GM21786 (cell line): Measurements from ENCODE around the gene ASTN2.
A peak's percentile ranks its signal among the peaks of the same experiment; 100 is the strongest.

Source experiments
- ATAC-seq: cut with Tn5 transposase; IDR thresholded peaks from one replicate; pipeline ENCODE4 v1.9.1; 2021; ENCODE audit not compliant: unreplicated experiment

The ASTN2 gene

DNA sequence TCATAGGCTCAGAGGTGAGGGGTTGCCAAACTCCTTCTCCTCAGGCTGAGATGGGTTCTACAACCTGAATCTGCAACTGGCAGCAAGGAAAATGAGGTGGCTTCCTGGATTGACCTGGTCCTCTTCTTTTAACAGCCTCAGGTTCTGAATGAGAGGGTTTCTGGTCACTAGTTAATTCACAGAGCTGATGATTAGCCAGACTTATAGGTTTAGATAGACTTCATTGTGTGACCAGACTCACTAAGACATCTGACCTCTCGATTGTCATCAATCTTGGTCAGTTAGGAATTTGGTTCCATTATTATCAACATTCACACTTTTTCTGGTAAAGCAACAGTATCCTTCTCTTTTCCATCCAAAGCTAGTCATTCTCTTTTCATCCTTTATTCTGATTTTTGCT is 1003.4 kb downstream of the ASTN2 start:
- ATAC-seq = no peak

DNA sequence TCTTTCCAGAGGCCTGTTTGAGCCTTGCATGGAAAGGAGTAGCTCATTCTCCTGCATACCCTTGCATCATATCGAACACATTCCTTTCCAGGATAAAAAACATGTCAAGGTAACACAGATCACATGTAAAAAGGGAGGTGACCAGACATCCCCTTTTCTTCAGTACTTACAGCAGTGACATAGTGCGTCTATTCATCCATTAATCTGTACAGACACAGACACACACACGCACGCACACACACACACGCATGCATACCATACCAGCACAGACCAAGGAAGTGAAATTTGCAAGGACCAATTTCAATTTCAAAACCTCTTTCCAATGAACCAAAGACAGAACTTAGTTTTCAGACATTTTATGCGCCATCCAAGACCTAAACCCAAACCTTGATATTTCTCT is 1005.2 kb downstream of the ASTN2 start:
- ATAC-seq = no peak

DNA sequence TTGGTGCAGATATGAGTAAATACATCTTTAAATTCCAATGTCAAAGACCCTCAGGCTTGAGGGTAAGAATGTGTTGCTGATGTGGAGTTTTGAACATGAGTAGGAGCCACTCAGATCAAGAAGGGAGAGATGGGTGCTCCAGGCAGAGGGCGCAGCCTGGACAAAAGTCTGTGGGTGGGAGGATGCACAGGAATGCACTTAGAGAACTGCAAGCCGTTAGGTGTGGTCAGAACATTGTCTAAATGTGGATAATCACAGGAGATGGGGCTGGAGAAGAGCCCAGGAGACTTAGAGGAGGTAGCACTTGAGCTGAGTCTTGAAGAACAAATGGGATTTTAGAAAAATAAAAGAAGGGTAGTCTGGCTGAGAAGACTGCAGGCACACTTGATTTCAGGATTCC is 1005.7 kb downstream of the ASTN2 start:
- no peak for ATAC-seq

DNA sequence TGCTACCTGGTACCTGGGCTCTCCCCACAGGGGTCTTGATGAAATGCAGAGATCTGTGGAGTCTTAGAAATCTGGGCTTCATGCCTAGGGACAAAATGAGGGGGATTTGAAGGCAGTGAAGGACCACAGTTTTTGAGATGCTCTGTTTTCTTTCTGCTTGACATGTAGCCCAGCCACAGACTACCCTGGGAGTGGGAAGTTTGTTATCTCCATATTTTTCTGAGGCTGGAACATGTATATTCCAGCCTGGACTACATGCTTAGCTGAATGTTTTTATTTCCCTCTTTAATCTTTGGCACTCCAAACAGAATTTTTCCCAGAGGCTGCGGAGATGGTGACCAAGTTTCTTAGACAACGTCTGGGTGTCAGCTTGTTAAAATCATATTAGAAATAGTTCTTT is 1008.4 kb downstream of the ASTN2 start:
- no peak for ATAC-seq

DNA sequence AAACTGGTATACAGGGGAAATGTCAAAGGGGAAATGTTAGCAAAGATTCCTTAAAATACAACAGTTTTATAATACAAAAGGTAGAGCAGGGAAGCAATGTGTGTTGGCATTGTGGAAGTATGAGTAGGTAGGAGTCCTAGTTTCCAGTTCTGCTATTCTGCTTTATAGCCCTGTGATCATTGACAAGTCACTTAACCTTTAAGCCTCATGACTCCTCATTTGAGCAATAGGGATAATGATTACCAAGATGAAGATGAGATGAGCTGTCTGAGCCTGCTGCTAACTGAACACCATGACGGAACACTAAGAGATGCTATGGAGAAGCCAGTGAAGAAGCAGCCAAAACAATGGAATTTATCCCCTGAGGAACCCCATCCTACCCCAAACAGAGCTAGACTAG is 1009.5 kb downstream of the ASTN2 start:
- ATAC-seq = no peak

DNA sequence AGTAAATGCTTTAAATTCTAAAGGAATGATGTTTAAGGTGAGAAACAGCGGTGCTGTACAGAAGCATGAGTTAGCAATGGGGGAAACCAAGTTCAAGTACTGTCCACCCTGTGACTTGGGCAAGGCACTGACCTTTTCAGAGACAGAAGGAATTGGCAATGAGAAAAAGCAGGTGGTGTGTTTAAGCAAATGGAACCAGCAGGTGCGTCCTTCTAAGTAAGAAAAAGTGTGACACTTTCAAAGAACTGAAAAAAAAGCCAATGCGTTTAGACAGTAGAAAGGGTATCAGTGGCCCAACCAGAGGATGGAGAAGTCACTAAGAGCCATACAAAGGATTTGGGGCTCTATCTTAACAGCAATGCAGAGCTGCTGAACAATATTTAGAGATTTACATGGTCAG is 1010.6 kb downstream of the ASTN2 start:
- ATAC-seq = no peak

DNA sequence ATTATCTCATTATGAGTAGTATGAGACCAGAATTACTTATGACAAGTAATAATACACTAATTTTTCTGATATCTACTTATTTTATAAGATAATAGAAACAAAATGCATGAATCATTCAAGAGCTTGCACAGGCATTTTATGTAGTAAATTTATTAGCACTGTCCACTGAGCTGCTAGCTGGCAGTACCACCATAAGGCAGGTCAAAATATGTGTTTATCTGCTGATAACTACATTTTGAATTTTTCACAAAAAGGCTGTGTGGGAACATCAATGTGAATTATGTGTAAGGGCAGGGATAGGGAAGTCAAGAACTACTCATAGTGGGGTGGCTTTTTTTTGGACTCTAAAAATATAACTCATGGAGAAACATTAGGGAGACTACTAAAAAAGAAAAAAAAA is 1011.7 kb downstream of the ASTN2 start:
- ATAC-seq = no peak

DNA sequence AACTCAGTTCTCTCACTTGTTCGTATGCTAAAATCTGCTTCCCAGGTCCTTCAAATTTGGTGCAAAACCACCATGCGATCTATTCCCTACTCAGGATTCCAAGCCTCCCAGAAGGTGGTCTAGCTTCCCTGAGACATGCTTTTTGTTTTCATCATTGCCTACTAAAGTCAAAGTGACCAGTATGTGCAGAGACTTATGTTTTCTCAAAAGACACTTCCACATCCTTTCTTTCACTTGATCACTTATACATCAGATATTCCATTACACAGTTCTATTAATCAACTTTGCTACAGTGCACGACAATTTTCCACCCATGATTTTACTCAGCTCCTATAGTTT is 1019.2 kb downstream of the ASTN2 start:
- ATAC-seq = no peak

DNA sequence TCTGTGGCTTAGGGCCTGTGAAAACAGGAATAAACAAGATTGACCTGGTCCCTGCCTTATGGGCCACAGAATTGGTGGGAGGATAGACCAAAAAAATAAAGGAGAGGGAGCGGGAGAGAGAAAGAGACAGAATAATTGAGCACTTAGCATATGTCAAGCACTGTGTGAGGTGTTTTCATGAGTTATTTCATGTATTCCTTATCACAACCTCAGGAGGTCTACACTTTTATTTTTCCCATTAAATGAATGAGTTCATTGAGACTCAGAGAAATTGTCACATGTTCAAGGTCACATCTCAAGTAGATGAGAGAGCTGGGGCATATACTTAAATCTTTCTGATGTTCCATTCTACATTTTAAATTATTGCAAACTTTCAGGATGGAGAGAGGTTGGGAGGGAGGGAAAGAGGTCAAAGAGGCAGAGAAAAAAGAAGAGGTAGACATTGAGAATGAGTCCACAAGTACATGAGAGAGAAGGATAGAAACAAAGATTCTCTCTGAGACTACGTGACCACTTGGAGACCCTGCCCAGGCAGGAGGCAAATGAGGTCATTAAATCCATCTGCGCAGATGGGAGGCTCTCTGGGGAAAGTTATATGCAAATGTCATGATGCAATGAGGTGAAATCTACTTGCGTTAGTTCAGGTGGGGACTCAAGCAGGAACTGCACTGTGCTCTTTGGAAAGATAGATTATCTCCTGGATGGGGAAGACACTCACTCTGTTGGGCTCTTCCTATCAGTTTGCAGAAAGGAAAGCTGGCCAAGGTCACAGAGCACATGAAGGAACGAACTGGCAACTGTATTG is 1019.8 kb downstream of the ASTN2 start:
- no peak for ATAC-seq

DNA sequence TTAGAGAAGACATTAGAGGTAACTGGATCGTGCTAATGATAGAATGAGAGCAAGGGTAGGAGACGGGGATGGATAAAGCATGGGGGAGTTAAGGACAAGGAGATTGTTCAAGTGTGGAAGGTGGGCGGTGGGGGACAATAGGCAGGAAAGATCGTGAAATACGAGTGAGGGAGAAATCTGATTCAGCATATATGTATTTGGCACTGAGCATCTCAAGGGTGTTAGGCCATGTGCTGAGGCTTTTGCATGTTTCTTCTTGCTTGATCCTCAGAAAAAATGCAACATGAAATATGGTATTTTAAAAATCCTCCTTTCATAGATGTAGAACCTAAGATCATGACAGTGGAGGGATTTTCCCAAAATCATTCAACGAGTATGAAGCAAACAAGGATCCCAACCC is 1020.8 kb downstream of the ASTN2 start:
- no peak for ATAC-seq

DNA sequence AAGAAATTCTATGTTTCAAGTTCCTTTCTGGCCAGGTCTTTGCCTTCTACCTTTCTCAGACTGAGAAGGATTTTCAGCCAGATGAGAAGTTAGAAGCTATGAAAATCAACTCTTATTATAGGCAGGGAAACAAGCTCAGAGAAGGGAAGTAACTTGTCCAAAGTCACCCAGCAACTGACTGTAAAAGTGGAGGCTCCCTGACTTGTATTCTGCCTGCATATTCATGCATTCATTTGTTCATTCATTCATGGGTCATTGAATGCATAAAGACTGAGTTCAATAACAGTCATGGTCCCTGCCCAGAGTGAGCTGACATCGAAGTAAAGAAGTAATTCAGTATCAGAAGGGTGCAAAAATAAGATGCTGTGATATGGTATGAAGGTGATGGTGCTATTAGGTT is 1021.7 kb downstream of the ASTN2 start:
- ATAC-seq = no peak

DNA sequence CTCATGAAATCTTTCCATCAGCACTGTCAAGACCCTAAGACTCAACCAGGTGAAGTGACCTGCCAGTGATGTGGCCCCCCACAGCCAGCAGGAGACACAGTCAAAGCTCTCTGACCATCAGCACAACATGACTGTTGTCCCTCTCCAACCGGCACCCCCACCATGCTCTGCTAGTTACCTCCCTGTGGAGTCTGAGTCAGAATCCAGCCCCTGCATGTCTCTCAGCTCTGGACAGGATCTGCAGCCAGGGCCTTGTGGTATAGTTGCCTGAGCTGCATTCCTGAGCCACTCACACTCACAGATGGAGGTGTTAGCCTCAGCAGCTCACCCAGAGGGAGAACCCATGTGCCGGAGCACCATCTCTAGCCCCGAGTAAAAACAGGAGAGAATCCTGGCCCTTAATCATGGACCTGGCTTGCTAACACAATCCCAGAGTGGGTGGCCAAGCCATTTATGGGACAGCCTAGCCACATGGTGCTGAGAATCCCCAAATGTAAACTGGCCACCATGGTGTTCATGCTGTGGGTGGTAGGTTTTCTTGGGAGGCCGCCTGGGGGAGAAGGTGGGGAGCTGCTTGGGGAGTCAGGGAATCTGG is 1023.5 kb downstream of the ASTN2 start:
- no peak for ATAC-seq

DNA sequence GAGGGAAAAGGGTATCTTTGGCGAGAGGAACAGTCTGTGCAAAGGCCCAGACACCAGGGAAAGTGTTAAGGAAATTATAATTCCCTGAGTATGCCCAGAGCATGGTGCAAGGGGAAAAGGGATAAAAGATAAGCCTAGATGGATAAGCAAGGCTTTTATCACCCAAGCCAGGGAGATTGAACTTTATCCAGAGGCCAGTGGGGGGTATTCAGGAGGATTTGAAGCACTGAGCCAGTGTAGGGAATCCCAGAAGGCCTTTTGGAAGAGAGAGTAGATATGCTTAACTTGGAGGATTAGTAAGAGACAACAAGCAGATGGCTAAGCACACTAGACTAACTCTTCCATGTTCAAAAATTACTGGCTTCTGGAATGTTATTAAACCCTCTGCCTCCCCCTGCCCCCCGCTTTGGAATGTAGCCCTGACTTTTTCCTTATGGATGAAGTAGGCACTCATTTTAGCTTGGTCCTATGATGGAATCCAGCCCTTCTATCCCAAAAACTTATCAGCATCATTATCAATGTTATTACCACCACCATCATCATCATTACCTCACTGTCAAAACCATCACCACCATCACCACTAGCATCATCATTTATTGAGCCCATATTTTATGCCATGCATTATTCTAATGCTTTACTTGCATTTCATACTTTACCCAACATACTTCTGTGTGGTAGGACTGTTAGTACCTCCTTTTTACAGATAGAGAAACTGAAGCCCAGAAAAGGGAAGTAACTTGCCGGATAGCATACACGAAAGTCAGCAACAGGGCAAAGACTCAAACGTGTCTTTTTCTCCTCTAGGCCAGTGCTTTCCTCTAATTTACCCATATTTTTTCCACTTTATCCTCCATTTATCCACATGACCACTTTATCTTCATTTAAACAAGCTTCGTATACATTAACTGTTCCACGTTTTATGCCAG is 1024.3 kb downstream of the ASTN2 start:
- ATAC-seq = peak; percentile 78

DNA sequence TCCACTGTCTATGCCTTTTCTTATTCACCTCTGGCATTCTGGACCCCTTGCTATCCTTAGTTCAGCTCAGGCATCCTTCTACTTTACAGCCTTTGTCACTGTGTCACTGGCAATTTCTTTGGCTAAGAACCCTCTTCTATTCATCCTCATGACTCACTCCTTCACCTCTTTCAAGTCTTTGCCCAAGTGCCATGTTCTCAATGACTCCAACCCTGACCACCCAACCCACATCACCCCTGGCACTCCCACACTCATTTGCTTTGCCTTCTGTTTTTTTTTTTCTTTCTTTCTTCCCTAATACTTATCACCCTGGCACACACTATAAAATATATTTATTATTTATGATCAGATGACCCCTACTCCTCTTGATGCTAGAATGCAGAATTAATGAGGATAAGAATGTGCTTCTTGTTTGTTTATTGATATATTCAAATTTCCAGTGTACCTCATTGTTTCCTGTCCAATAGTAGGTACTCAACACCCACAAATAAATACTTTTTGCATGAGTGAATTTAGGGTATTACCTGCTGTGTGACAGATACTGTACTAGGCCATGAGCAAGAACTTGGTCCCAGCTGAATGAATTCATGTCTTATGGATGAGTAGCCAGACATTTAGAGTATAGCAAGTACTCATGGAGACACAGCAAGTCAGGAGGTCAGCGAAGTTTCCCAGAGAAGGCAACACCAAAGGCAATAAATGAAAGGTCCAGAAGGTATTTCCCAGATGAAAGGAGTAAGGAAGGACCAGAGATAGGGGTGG is 1025.1 kb downstream of the ASTN2 start:
- no peak for ATAC-seq

DNA sequence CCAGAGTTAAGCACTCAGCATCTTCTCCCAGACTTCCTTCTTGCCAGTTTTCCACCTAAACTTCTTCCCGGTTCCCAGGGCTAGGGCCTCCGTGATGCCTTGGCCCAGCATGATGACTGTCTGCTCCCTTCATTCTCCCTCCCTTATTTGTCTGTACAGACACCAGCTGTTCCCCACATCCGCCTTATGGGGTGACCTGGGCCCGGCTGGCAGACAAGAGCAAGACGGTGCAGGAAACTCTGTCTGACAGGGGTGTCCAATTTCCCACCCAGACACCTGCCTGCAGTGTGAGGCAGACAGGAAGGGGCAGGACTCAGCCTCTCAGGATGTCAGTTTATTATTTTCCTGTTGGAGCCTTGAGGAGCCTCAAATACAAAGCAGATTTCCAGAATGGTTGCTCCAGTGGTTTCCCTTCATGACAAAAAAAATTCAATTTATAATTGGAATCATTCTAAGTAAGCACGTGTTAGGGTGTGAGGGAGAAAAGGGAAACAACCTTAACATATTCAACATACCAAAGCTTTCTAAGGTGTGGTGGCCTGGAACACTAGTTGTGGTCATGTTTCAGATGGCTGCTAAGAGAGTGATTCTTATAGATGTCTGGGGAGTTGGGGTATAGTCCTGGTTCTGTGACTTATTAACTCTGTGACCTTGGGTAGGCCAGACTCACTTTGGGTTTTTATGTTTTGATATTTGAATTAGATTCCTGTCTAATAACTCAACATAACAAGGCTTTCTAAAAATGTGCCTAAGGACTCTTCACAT is 1026.7 kb downstream of the ASTN2 start:
- peak; percentile 54 for ATAC-seq

DNA sequence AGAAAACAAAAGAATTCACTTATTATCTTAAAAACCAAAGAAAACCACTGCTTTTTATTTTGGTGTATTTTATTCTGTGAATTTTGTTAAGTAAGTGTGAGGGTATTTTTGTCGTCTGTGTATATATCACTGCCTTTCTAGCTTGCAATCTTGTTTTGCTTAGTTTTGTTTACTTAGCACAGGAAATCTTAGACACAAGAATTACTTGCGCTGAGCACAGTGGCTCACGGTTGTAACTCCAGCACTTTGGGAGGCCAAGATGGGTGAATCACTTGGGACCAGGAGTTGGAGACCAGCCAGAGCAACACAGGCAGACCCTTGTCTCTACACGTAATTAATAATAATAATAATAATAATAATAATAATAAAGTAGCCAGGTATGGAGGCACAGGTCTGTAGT is 1030.9 kb downstream of the ASTN2 start:
- ATAC-seq = no peak

DNA sequence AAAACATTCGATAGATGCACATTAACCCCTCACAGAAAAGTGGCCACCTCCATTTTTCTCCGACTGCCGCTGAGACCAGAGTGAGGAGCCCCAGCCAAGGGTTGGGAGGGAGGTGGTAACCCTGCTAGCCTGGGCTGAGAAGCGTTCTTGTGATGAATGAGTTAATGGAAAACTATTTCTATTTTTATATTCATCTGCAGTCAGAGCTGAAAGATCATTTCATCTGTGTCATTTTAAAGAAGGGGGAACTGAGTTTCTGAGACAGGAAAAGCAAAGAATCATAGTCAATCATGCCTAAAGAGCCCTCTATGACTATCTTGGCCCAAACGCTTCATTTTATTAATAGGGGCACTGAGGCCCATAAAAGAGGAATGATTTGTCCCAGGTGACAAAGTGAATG is 1031.7 kb downstream of the ASTN2 start:
- no peak for ATAC-seq

DNA sequence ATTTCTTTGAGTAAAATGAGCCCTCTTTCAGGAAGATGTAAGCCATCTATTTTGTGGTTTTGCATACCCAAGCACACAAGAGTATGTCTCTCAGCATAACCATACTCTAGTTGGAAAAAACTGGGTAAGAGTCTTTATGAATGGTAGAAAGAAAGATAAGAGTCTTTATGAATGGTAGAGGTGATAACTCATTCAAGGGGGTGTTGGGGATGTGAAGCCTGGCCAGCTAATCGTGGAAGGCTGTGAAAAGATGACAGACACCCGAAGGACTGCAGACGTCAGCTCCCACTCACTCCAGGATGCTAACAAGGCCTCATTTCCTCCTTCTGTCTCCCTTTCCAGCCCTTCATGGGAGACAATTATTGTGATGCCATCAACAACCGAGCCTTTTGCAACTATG is 1032.8 kb downstream of the ASTN2 start:
- ATAC-seq = no peak

DNA sequence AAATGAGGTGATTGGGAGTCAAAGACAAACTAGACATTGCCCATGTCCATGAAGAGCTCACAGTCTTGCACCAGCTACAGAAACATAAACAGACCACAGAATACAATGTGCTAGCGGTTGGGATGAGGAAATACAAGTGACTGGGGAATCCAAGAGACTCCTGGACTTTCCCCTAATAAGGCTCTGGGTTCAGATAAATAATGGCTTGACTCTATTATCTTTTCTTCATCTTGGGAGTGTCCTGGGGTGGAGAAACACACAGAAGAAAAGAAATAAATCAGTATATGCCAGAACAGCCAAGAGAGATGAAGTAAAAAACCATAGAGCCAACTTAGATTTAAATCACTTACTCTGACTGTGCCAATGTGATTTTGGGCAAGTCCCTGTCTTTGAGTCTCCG is 1033.5 kb downstream of the ASTN2 start:
- ATAC-seq = no peak

DNA sequence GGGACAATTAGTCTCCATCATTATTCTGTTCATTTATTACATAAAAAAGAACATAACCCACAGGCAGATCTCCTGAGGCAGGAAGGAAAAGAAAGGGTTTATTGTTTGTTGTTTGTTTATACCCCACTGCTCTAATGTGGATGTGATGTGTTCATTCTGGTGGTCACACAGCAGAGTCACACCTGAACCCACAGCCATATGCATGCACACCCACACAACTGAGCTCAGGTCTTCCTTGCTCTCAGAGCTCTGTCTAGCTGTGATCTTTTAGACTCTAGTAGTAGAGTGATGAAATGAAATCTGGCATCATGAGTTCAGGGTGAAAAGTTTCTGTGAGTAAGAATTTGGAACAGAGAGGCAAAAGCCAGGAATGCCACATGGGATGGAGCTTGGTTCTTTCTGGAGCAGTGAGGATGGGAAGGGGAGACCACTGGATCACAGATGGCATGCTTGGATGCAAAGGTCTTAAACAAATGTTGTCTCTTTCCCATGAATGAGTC is 1034.3 kb downstream of the ASTN2 start:
- ATAC-seq = no peak
